IMR-90 (cell line): ENCODE data around the gene GRPR. TPM values are rescaled to one million over a fixed set of nuclear protein-coding genes. Genes with fewer than 3 reads are reported as not detected.

ENCODE experiments used
- ATAC-seq: fragments of 200-7000 bp; cut with Tn5 transposase; 2 replicates; pipeline ENCODE4 v1.9.1; 2020; ENCODE audit warnings: low read depth, mild to moderate bottlenecking, moderate library complexity
- BruUV-seq: library from RNA; stranded (reverse); fragments of 400-500 nt; replicated peaks from 2 replicates; lab custom pipeline; 2021; lab: Mats Ljungman, UMichigan
- CTCF ChIA-PET: fragments of 300-600 bp; formaldehyde crosslinking; extraction: SDS; loops from one replicate; lab custom pipeline; 2021; ENCODE audit warnings: antibody characterized with exemption; lab: Yijun Ruan, JAX
- POLR2A ChIA-PET: fragments of 300-600 bp; sonication (Branson Sonifier 250); formaldehyde crosslinking; loops from one replicate; lab custom pipeline; 2022; ENCODE audit warnings: antibody characterized with exemption; ENCODE audit not compliant: unreplicated experiment; lab: Charles Lee
- DNase-seq: peaks from one replicate; pipeline ENCODE4 v3.0.0; 2013
- H2AFZ ChIP-seq: replicated peaks from 2 replicates; pipeline ENCODE3; 2013; ENCODE audit warnings: low read length, mild to moderate bottlenecking; ENCODE audit not compliant: poor library complexity
- H2AK5ac ChIP-seq: 2 replicates; pipeline ENCODE4 v1.6.1; 2013; ENCODE audit warnings: low read depth, low read length, inconsistent platforms
- H2AK9ac ChIP-seq: replicated peaks from 2 replicates; pipeline ENCODE3; 2013; ENCODE audit warnings: mild to moderate bottlenecking, low read depth, low read length, moderate library complexity; ENCODE audit not compliant: poor library complexity
- H2BK120ac ChIP-seq: 2 replicates; pipeline ENCODE4 v1.6.1; 2013; ENCODE audit warnings: low read depth, low read length, inconsistent platforms
- H2BK15ac ChIP-seq: 3 replicates; pipeline ENCODE4 v1.6.1; 2013; ENCODE audit warnings: low read depth, low read length, inconsistent platforms
- H2BK20ac ChIP-seq: 2 replicates; pipeline ENCODE4 v1.6.1; 2013; ENCODE audit warnings: low read depth, mild to moderate bottlenecking, inconsistent platforms, low read length, moderate library complexity
- H2BK5ac ChIP-seq: 2 replicates; pipeline ENCODE4 v1.6.1; 2013; ENCODE audit warnings: mild to moderate bottlenecking, low read depth, low read length, inconsistent platforms; ENCODE audit not compliant: poor library complexity, severe bottlenecking
- H3K14ac ChIP-seq: replicated peaks from 2 replicates; pipeline ENCODE4 v1.6.1; 2013; ENCODE audit warnings: low read depth, low read length, inconsistent platforms
- H3K18ac ChIP-seq: 2 replicates; pipeline ENCODE4 v1.6.1; 2013; ENCODE audit warnings: low read depth, low read length, control low read depth
- H3K23ac ChIP-seq: 2 replicates; pipeline ENCODE4 v1.6.1; 2013; ENCODE audit warnings: low read depth, low read length, inconsistent platforms
- H3K27ac ChIP-seq: 2 replicates; pipeline ENCODE4 v1.5.1; 2013; ENCODE audit warnings: mild to moderate bottlenecking, control low read depth, low read length; ENCODE audit not compliant: insufficient read depth
- H3K27me3 ChIP-seq: 2 replicates; pipeline ENCODE4 v1.6.1; 2013; ENCODE audit warnings: low read length; ENCODE audit not compliant: control insufficient read depth, insufficient read depth
- H3K36me3 ChIP-seq: 2 replicates; pipeline ENCODE4 v1.6.1; 2013; ENCODE audit warnings: low read length, mixed read lengths; ENCODE audit not compliant: control insufficient read depth, insufficient read depth
- H3K4ac ChIP-seq: 2 replicates; pipeline ENCODE4 v1.6.1; 2013; ENCODE audit warnings: low read depth, low read length, inconsistent platforms
- H3K4me1 ChIP-seq: 2 replicates; pipeline ENCODE4 v1.6.1; 2013; ENCODE audit warnings: low read length, mixed read lengths; ENCODE audit not compliant: control insufficient read depth, insufficient read depth
- H3K4me2 ChIP-seq: 2 replicates; pipeline ENCODE4 v1.6.1; 2013; ENCODE audit warnings: low read depth, mild to moderate bottlenecking, control low read depth, low read length, moderate library complexity
- H3K4me3 ChIP-seq: 2 replicates; pipeline ENCODE4 v1.5.1; 2013; ENCODE audit warnings: low read depth, mild to moderate bottlenecking, control low read depth, low read length, moderate library complexity; ENCODE audit not compliant: insufficient read depth
- H3K56ac ChIP-seq: 2 replicates; pipeline ENCODE4 v1.6.1; 2013; ENCODE audit warnings: low read length, inconsistent platforms; ENCODE audit not compliant: insufficient read depth; ENCODE audit errors: extremely low read depth
- H3K79me1 ChIP-seq, 2 experiments: 2 replicates each; pipeline ENCODE4 v1.6.1; 2013; ENCODE audit warnings: low read length in 2 of 2, inconsistent platforms in 1 of 2, low read depth in 1 of 2
- H3K9ac ChIP-seq: 2 replicates; pipeline ENCODE4 v1.6.1; 2013; ENCODE audit warnings: low read depth, low read length, control low read depth
- H3K9me1 ChIP-seq: 2 replicates; pipeline ENCODE4 v1.6.1; 2013; ENCODE audit warnings: low read length, inconsistent platforms; ENCODE audit not compliant: insufficient read depth
- H3K9me3 ChIP-seq: 2 replicates; pipeline ENCODE4 v1.6.1; 2013; ENCODE audit warnings: low read length; ENCODE audit not compliant: control insufficient read depth, insufficient read depth
- H4K20me1 ChIP-seq: 2 replicates; pipeline ENCODE4 v1.6.1; 2013; ENCODE audit warnings: low read length, inconsistent platforms; ENCODE audit not compliant: insufficient read depth
- H4K5ac ChIP-seq: 2 replicates; pipeline ENCODE4 v1.6.1; 2013; ENCODE audit warnings: mild to moderate bottlenecking, low read depth, low read length, control low read depth
- H4K8ac ChIP-seq, 2 experiments: 2 replicates each; pipeline ENCODE4 v1.6.1; 2013; ENCODE audit warnings: low read depth in 2 of 2, low read length in 2 of 2, control low read depth in 1 of 2, inconsistent platforms in 1 of 2
- H4K91ac ChIP-seq: 2 replicates; pipeline ENCODE4 v1.6.1; 2013; ENCODE audit warnings: low read depth, low read length, inconsistent platforms; ENCODE audit not compliant: insufficient read depth
- BHLHE40 ChIP-seq: fragments of 150-350 bp; IDR thresholded peaks from 2 replicates; pipeline ENCODE4 v1.6.1; 2016; ENCODE audit warnings: mild to moderate bottlenecking, low read depth, low read length
- CEBPB ChIP-seq: IDR thresholded peaks from 2 replicates; pipeline ENCODE4 v1.6.1; 2012; ENCODE audit warnings: low read depth, low read length, improper control_type of control experiment
- CHD1 ChIP-seq: IDR thresholded peaks from 2 replicates; pipeline ENCODE4 v1.6.1; 2012; ENCODE audit warnings: low read depth, low read length, improper control_type of control experiment
- ELK1 ChIP-seq: fragments of 150-350 bp; IDR thresholded peaks from 2 replicates; pipeline ENCODE4 v1.6.1; 2016; ENCODE audit warnings: low read depth, mild to moderate bottlenecking, low read length, moderate library complexity, borderline replicate concordance
- FOS ChIP-seq: fragments of 150-350 bp; IDR thresholded peaks from 2 replicates; pipeline ENCODE4 v1.6.1; 2016; ENCODE audit warnings: low read depth, low read length
- MAFK ChIP-seq: IDR thresholded peaks from 2 replicates; pipeline ENCODE4 v1.6.1; 2012; ENCODE audit warnings: low read depth, low read length, improper control_type of control experiment
- MAZ ChIP-seq: IDR thresholded peaks from 2 replicates; pipeline ENCODE4 v1.6.1; 2012; ENCODE audit warnings: low read depth, mild to moderate bottlenecking, low read length, improper control_type of control experiment, moderate library complexity, borderline replicate concordance
- MXI1 ChIP-seq: IDR thresholded peaks from 2 replicates; pipeline ENCODE4 v1.6.1; 2012; ENCODE audit warnings: low read depth, mild to moderate bottlenecking, low read length, moderate library complexity, borderline replicate concordance
- NFE2L2 ChIP-seq: fragments of 150-350 bp; IDR thresholded peaks from 2 replicates; pipeline ENCODE4 v1.6.1; 2016; ENCODE audit warnings: low read depth, mild to moderate bottlenecking, low read length
- POLR2A ChIP-seq: IDR thresholded peaks from 2 replicates; pipeline ENCODE4 v1.6.1; 2012; ENCODE audit warnings: mild to moderate bottlenecking, low read depth, low read length
- RCOR1 ChIP-seq: IDR thresholded peaks from 2 replicates; pipeline ENCODE4 v1.6.1; 2012; ENCODE audit warnings: mild to moderate bottlenecking, low read length, improper control_type of control experiment; ENCODE audit not compliant: insufficient replicate concordance
- RFX5 ChIP-seq: IDR thresholded peaks from 2 replicates; pipeline ENCODE4 v1.8.0; 2012; ENCODE audit warnings: low read depth, mild to moderate bottlenecking, low read length, moderate library complexity
- WGBS, 2 experiments: methylation state at CpG; one replicate each; pipeline versions ENCODE4 v1.1.5 to v1.1.7; 2013; ENCODE audit warnings: missing lambda C conversion rate in 2 of 2; ENCODE audit not compliant: insufficient read length in 1 of 2; ENCODE audit errors: extremely low coverage in 2 of 2; 5-methylcytosine and 5-hydroxymethylcytosine counted together
- dilution Hi-C: fragments of 300-500 bp; cut with HindIII; formaldehyde crosslinking; loops from one replicate; pipeline ENCODE4 v1.14.3; 2018; ENCODE audit warnings: low sequenced_read_pairs; ENCODE audit not compliant: unreplicated experiment
- in situ Hi-C: fragments of 300-500 bp; cut with MboI; formaldehyde crosslinking; loops from 3 replicates; pipeline ENCODE4 v1.14.3; 2019; ENCODE audit warnings: low sequenced_read_pairs, inconsistent platforms, mixed read lengths
- intact Hi-C: fragments of 100-400 bp; cut with micrococcal nuclease; formaldehyde crosslinking; loops from 2 replicates; pipeline ENCODE4 v1.10.0; 2022
- polyA plus RNA-seq, 3 experiments: library from polyadenylated mRNA; depleted of rRNA; stranded (reverse); fragments of >200 nt; gene quantifications; 2 replicates each; pipeline ENCODE4 v1.2.3, GENCODE V29; 2012; ENCODE audit warnings: low replicate concordance in 1 of 3
- total RNA-seq: library from RNA; depleted of rRNA; stranded (reverse); fragments of >200 nt; gene quantifications from 2 replicates; pipeline ENCODE4 v1.2.3, GENCODE V29; 2012
- TF ChIP-seq, protein P1 (sequence below): conservative IDR thresholded peaks from 2 replicates; pipeline ENCODE4 v1.5.1; 2012; ENCODE audit warnings: mild to moderate bottlenecking, low read depth, low read length, improper control_type of control experiment
- TF ChIP-seq, protein P2 (sequence below): fragments of 150-350 bp; IDR thresholded peaks from 2 replicates; pipeline ENCODE4 v1.6.1; 2017; ENCODE audit warnings: mild to moderate bottlenecking, antibody characterized with exemption, low read length, low read depth

Gene GRPR
- total and polyA plus RNA-seq, 2 of the 4 experiments (the other 2 are of a cell fraction) = 9.2 to 13.6 TPM

DNA sequence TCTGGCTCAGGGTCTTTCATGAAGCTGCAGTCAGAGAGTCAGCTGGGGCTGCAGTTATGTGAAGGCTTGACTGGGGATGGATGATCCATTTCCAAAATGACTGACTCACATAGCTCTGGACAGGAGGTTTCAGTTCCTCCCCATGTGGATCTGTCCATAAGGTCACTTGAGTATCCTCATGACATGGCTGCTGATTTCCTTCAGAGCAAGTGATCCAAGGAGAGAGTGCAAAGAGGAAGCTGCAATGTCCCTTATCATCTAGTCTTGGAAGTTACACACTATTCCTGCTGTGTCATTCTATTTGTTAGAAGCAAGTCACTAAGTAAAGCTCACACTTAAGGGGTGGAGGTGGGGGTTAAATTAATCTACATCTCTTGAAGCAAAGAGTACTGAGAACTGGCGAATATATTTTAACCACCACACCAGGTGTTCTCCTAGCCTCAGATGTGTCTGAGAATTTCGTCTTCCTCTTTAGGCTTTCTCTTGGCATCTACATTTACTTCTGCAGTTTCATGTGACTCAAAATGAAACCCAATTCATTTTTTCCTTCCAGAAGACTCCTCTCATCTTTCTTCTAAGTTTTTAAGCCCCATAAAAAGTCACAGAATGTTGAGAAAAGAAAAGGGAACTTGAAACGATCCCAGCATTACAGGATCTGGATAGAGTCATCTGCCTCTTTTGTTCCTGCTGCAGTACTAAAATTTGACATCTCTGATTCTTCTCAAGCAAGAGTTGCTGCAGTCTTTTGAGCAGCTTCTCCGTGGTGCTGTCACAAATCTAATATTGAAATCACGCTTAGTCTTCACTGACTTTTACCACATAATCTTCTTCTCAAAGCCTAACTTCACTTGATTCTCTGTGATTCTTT is 3.8 kb upstream of the GRPR start:
- Histone ChIP-seq H3K9me3 (peaks cover 3% of the 10 kb centered on the region; the same call in 1 of the 2 replicates), H3K56ac (no peak overlapping the region), H3K9me1 (no peaks in the 10 kb centered on the region), H3K27ac (no peak overlapping the region), H3K14ac (no peak overlapping the region), H3K9ac (no peak overlapping the region), H3K4me2 (no peak overlapping the region), H3K79me1 (peaks cover 0 to 5% of the 10 kb centered on the region in 2 experiments; a peak in 1 of 4 replicates), H4K20me1 (no peaks in the 10 kb centered on the region), H4K5ac (no peak overlapping the region), H3K4me3 (no peak overlapping the region), H3K4me1 (no peaks in the 10 kb centered on the region; the same call in 1 of the 2 replicates), H2BK5ac (no peak overlapping the region), H2BK15ac (no peak overlapping the region), H3K23ac (no peak overlapping the region), H4K91ac (no peak overlapping the region), H3K18ac (no peak overlapping the region), H2BK20ac (no peak overlapping the region), H2BK120ac (no peak overlapping the region), H2AK5ac (no peak overlapping the region), H2AK9ac (no peak overlapping the region), H2AFZ (no peak overlapping the region), H3K27me3 (no peaks in the 10 kb centered on the region; the same call in 1 of the 2 replicates), H4K8ac (no peak overlapping the region), H3K36me3 (no peaks in the 10 kb centered on the region), H3K4ac (no peak overlapping the region)
- 92% methylated on average over 2 of the region's 5 CpGs; no CpG with 5 or more reads in 1 of the 2 experiments for WGBS, 2 experiments
- intact Hi-C loops (loop anchor here (5.0 to 10.0 kb wide), 2 partner anchors 185 to 187 kb away; no protein-coding TSS in a partner anchor), in situ Hi-C loops (loop anchor here (10.0 kb wide), 2 partner anchors 315 to 545 kb away; no protein-coding TSS in a partner anchor), dilution Hi-C loops (no loop called here)
- no peak for DNase-seq
- ChIA-PET POLR2A (no interaction called here), CTCF (no interaction called here)
- no TSS peak for BruUV-seq
- no peak for ATAC-seq
- TF ChIP-seq CHD1 = no peak
- no peak for TF ChIP-seq FOS
- TF ChIP-seq ELK1 = no peak
- no peak for TF ChIP-seq MXI1
- no peak for TF ChIP-seq MAFK
- TF ChIP-seq BHLHE40 = no peak
- no peak for TF ChIP-seq RFX5
- no peak for TF ChIP-seq CEBPB
- no peak for TF ChIP-seq RCOR1
- TF ChIP-seq, protein P1, sequence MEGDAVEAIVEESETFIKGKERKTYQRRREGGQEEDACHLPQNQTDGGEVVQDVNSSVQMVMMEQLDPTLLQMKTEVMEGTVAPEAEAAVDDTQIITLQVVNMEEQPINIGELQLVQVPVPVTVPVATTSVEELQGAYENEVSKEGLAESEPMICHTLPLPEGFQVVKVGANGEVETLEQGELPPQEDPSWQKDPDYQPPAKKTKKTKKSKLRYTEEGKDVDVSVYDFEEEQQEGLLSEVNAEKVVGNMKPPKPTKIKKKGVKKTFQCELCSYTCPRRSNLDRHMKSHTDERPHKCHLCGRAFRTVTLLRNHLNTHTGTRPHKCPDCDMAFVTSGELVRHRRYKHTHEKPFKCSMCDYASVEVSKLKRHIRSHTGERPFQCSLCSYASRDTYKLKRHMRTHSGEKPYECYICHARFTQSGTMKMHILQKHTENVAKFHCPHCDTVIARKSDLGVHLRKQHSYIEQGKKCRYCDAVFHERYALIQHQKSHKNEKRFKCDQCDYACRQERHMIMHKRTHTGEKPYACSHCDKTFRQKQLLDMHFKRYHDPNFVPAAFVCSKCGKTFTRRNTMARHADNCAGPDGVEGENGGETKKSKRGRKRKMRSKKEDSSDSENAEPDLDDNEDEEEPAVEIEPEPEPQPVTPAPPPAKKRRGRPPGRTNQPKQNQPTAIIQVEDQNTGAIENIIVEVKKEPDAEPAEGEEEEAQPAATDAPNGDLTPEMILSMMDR = no peak
- no peak for TF ChIP-seq NFE2L2
- no peak for TF ChIP-seq MAZ
- TF ChIP-seq, protein P2, sequence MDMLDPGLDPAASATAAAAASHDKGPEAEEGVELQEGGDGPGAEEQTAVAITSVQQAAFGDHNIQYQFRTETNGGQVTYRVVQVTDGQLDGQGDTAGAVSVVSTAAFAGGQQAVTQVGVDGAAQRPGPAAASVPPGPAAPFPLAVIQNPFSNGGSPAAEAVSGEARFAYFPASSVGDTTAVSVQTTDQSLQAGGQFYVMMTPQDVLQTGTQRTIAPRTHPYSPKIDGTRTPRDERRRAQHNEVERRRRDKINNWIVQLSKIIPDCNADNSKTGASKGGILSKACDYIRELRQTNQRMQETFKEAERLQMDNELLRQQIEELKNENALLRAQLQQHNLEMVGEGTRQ = no peak
- TF ChIP-seq POLR2A = no peak
